Spleen (tissue), 7 donors: ENCODE measurements around the gene CCNL2.

Source experiments
- CTCF ChIP-seq, 11 experiments: fragments of 200-600 bp in 7 of 11; fragments of 450-650 bp in 4 of 11; sonication (generic) in 4 of 11; IDR thresholded peaks in 8 of 11; conservative IDR thresholded peaks in 3 of 11; 1 replicate in 7 of 11; 2 replicates in 4 of 11; pipeline versions ENCODE4 v1.4.0 to v1.8.0; 2016 to 2021; ENCODE audit warnings: antibody characterized with exemption in 11 of 11, inconsistent platforms in 4 of 11, mild to moderate bottlenecking in 1 of 11
- POLR2A ChIP-seq, 3 donors: fragments of 450-650 bp; IDR thresholded peaks; one replicate each; pipeline ENCODE4 v1.5.1; 2017; ENCODE audit warnings: antibody characterized with exemption in 3 of 3, mild to moderate bottlenecking in 1 of 3
- donor health status: DM: no; HTN: no; CAD: no; lungs with moderate emphysema.
- donor health status: DM: no; HTN: no; CAD: no.
- donor health status: DM: no; HTN: no; CAD: no.

DNA sequence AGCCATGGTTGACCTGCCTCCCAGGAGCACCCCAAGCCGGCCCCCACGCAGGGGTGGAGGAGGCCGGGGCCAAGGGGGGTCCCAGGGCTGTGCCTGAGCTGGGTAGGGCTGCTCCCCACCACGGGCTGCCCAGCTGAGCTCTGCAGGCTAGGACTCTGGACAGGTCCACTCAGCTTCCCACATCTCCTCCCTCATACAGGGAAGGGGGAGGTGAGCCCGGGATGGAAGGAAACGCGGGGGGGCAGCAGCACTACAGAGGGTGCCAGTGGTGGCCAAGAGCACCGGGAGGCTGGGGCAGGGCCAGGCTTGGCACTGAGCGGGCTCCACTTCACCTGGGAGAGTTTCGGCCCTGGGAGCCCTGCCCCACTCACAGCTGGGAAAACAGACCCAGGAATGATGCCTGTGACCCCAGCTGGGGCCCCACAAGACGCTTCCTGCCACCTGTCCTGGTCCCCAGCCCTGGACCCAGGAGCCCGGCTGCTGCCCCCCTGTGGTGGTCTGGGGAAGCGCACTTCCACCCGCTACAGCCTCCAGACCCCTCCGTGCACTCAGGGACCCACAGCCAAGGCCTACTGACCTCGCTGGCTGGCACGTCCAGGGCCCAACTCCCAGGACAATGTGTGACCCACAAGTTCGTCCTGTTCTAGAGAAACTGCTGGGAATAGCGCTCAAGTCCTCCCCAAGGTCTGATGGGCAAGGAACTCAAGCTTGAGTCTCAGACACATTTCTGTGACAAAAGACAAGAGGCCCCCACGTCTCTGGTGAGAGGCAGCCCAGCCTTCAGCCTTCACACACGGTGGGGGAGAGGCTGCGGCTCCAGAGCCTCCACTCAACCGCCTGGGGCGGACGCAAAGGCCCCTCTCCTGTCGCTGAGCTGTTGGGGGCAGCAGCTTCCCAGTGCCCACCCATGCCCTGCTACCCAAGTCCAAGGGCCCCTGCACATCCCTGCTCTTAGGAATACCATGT, 27.1 kb downstream of the CCNL2 start:
- TF ChIP-seq CTCF (IDR thresholded peaks at IDR 0.05 in 8 of 11, conservative IDR thresholded peaks at IDR 0.05 in 3 of 11), result peak; percentile 77 to 98 (median 96)
- TF ChIP-seq POLR2A (IDR thresholded peaks at IDR 0.05), result no peak
